OCI-LY1 (cell line): ENCODE data around the gene OXCT2.

Experiments
- H2AFZ ChIP-seq: fragments of 200-600 bp; sonication (generic), shearing (Covaris generic); 2 replicates; pipeline ENCODE4 v1.6.0; 2014; ENCODE audit warnings: antibody characterized with exemption, mild to moderate bottlenecking, low read length
- H3F3A ChIP-seq: fragments of 200-600 bp; sonication (generic), shearing (Covaris generic); 2 replicates; pipeline ENCODE4 v1.6.0; 2014; ENCODE audit warnings: mild to moderate bottlenecking, antibody characterized with exemption, low read length, moderate library complexity; ENCODE audit not compliant: insufficient read depth
- H3K27ac ChIP-seq: fragments of 200-600 bp; sonication (generic); 2 replicates; pipeline ENCODE4 v1.5.1; 2014; ENCODE audit warnings: low read length, mixed run types, mild to moderate bottlenecking, low read depth; ENCODE audit not compliant: poor library complexity, severe bottlenecking
- H3K27me3 ChIP-seq: fragments of 200-600 bp; sonication (generic); 2 replicates; pipeline ENCODE4 v1.6.0; 2014; ENCODE audit warnings: antibody characterized with exemption, mild to moderate bottlenecking, low read length, moderate library complexity; ENCODE audit not compliant: insufficient read depth
- H3K36me3 ChIP-seq: fragments of 200-600 bp; sonication (generic); 2 replicates; pipeline ENCODE4 v1.6.1; 2014; ENCODE audit warnings: mild to moderate bottlenecking, antibody characterized with exemption, low read length, moderate library complexity, mixed read lengths; ENCODE audit not compliant: insufficient read depth
- H3K4me1 ChIP-seq: fragments of 200-600 bp; sonication (generic); 2 replicates; pipeline ENCODE4 v1.5.1; 2014; ENCODE audit warnings: mild to moderate bottlenecking, low read length, moderate library complexity; ENCODE audit not compliant: insufficient read depth, severe bottlenecking
- H3K4me2 ChIP-seq: fragments of 200-600 bp; sonication (generic), shearing (Covaris generic); 2 replicates; pipeline ENCODE4 v1.6.1; 2014; ENCODE audit warnings: low read length
- H3K4me3 ChIP-seq: fragments of 200-600 bp; sonication (generic); 2 replicates; pipeline ENCODE4 v1.5.1; 2014; ENCODE audit warnings: low read length, low read depth, mild to moderate bottlenecking, mixed read lengths; ENCODE audit not compliant: poor library complexity, severe bottlenecking
- H3K79me2 ChIP-seq: fragments of 200-600 bp; shearing (Covaris generic); 2 replicates; pipeline ENCODE4 v1.6.1; 2016; ENCODE audit warnings: mixed run types, low read length, mixed read lengths; ENCODE audit not compliant: insufficient read depth
- H3K9ac ChIP-seq: fragments of 200-600 bp; sonication (generic), shearing (Covaris generic); 2 replicates; pipeline ENCODE4 v1.6.1; 2014; ENCODE audit warnings: mild to moderate bottlenecking, low read length, mixed read lengths
- H3K9me2 ChIP-seq: fragments of 200-600 bp; sonication (generic), shearing (Covaris generic); 2 replicates; pipeline ENCODE4 v1.6.1; 2014; ENCODE audit warnings: low read depth, mild to moderate bottlenecking, low read length, mixed read lengths
- H3K9me3 ChIP-seq: fragments of 200-600 bp; shearing (Covaris generic); 2 replicates; pipeline ENCODE4 v1.6.1; 2014; ENCODE audit warnings: low read length, mixed read lengths
- H4K20me1 ChIP-seq: fragments of 200-600 bp; sonication (generic), shearing (Covaris generic); 2 replicates; pipeline ENCODE4 v1.6.0; 2016; ENCODE audit warnings: mild to moderate bottlenecking, low read length; ENCODE audit not compliant: insufficient read depth
- EZH2 ChIP-seq: fragments of 200-600 bp; sonication (generic), shearing (Covaris generic); IDR thresholded peaks from 2 replicates; pipeline ENCODE4 v1.8.0; 2017; ENCODE audit warnings: borderline replicate concordance, mixed run types, mild to moderate bottlenecking, antibody characterized with exemption, low read length, moderate library complexity, mixed read lengths
- TF ChIP-seq, protein P1 (sequence below): fragments of 200-600 bp; sonication (generic), shearing (Covaris generic); IDR thresholded peaks from 2 replicates; pipeline ENCODE4 v1.5.1; 2017; ENCODE audit warnings: mild to moderate bottlenecking, antibody characterized with exemption, low read length, moderate library complexity, mixed read lengths

Gene OXCT2

DNA sequence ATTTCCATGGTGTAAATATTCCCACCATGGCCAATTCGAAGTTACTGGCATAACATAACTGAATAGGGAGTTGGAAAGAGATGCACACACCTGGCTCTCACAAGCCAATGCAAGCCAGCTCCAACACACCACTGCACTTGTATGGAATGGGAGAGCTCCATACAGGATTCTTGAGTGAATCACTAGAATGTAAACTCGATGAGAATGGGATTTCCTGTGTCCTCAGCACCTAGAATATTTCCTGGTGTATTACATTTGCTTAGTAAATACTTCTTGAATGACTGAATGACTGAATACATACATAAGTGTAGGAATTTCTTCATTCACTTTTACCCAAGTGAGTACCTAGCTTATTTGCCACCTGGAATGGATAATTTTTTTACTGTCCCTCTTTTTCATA lies 48.7 kb downstream of the OXCT2 start:
- H4K20me1 ChIP-seq = no peaks in the 10 kb centered on the region
- no peak overlapping the region for H2AFZ ChIP-seq
- H3F3A ChIP-seq = no peaks in the 10 kb centered on the region
- no peaks in the 10 kb centered on the region for H3K79me2 ChIP-seq
- no peaks in the 10 kb centered on the region; the same call in 1 of the 2 replicates for H3K27me3 ChIP-seq
- H3K27ac ChIP-seq = no peak overlapping the region
- H3K9ac ChIP-seq = no peak overlapping the region
- H3K4me3 ChIP-seq = no peak overlapping the region
- H3K9me2 ChIP-seq = no peaks in the 10 kb centered on the region
- TF ChIP-seq, protein P1, sequence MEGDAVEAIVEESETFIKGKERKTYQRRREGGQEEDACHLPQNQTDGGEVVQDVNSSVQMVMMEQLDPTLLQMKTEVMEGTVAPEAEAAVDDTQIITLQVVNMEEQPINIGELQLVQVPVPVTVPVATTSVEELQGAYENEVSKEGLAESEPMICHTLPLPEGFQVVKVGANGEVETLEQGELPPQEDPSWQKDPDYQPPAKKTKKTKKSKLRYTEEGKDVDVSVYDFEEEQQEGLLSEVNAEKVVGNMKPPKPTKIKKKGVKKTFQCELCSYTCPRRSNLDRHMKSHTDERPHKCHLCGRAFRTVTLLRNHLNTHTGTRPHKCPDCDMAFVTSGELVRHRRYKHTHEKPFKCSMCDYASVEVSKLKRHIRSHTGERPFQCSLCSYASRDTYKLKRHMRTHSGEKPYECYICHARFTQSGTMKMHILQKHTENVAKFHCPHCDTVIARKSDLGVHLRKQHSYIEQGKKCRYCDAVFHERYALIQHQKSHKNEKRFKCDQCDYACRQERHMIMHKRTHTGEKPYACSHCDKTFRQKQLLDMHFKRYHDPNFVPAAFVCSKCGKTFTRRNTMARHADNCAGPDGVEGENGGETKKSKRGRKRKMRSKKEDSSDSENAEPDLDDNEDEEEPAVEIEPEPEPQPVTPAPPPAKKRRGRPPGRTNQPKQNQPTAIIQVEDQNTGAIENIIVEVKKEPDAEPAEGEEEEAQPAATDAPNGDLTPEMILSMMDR = no peak
- no peak for TF ChIP-seq EZH2
- H3K9me3 ChIP-seq = no peaks in the 10 kb centered on the region
- H3K4me1 ChIP-seq = peaks cover 4% of the 10 kb centered on the region
- no peak overlapping the region for H3K4me2 ChIP-seq
- no peaks in the 10 kb centered on the region for H3K36me3 ChIP-seq

DNA sequence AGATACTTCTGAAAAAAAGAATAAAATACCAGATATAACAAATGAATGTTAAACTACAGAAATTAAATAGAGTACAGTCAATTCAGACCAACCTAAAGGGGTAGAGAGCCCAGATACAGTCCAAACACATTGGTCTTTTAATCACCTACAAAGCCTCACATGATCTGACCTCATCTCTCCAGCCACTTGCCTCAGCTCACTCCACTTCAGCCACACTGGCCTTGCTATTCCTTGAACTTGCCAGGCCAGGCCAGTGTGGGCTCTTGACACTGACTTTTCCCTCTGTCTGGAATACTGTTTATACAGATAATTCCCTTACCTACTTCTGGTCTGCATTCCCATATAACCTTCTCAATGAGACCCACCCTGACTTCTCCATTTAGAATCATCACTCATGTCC lies 49.5 kb downstream of the OXCT2 start:
- H3K4me1 ChIP-seq = peaks cover 3% of the 10 kb centered on the region
- H3K4me3 ChIP-seq = no peak overlapping the region
- H3K27me3 ChIP-seq = no peaks in the 10 kb centered on the region; the same call in 1 of the 2 replicates
- H3K27ac ChIP-seq = no peak overlapping the region
- H3K9me3 ChIP-seq = no peaks in the 10 kb centered on the region
- H3K9ac ChIP-seq = no peak overlapping the region
- H3K79me2 ChIP-seq = no peaks in the 10 kb centered on the region
- no peak overlapping the region for H2AFZ ChIP-seq
- no peaks in the 10 kb centered on the region for H3K9me2 ChIP-seq
- no peaks in the 10 kb centered on the region for H3K36me3 ChIP-seq
- H3F3A ChIP-seq = no peaks in the 10 kb centered on the region
- TF ChIP-seq EZH2 = no peak
- TF ChIP-seq, protein P1 = no peak
- H4K20me1 ChIP-seq = no peaks in the 10 kb centered on the region
- H3K4me2 ChIP-seq = no peak overlapping the region

DNA sequence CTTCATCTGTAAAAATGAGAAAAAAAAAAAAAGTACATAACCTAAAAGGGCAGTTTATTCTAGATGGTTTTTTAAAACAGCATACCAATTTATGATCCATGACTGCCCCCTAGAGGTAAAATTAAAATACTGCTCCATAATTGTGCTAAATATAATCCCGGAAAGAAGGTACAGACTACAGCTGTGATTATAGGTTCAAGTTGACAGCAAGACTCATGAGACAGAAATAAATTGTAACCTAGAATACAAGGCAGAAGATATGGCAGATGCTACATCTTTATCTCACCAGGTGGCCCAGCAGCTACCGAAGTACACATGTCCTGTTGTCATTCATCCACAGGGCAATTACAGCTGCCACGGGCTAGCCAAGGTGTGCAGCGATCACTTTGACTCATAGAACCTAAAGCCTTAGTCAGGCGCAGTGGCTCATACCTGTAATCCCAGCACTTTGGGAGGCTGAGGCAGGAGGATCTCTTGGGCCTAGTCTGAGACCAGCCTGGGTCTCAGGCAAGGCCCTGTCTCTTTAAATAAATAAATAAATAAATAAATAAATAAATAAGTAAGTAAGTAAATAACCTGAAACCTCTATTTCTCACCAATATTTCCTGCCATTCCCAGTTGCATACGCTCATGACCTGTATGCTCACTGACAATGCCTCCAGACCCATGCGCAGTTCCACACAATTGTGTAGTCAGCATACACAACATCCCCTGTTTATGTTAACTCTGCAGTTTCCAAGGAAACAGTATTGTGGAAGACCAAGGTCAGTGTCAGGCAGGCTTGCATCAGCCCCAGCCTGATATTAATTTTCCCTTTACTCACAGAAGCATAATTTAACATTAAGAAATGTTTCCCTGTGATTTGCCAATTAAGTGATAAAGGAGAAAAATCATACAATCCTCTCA lies 50.8 kb downstream of the OXCT2 start:
- Histone ChIP-seq H3K4me2 (no peak overlapping the region; the same call in 1 of the 2 replicates), H3K79me2 (no peaks in the 10 kb centered on the region), H3K4me3 (no peak overlapping the region), H4K20me1 (no peaks in the 10 kb centered on the region), H3F3A (no peaks in the 10 kb centered on the region), H3K9me3 (no peaks in the 10 kb centered on the region), H3K4me1 (peaks cover 3% of the 10 kb centered on the region), H3K9ac (no peak overlapping the region), H3K27me3 (no peaks in the 10 kb centered on the region; the same call in 1 of the 2 replicates), H3K36me3 (no peaks in the 10 kb centered on the region), H3K9me2 (no peaks in the 10 kb centered on the region), H3K27ac (no peak overlapping the region), H2AFZ (no peak overlapping the region)
- TF ChIP-seq, protein P1 = peak; percentile 74
- no peak for TF ChIP-seq EZH2
